NOMO-1 treated with DMSO at 0.1 percent for 48 hours (cell line): ENCODE data around the gene MAMDC4.
A peak's percentile ranks its signal among the peaks of the same experiment; 100 is the strongest.

Experiments
- DNase-seq: peaks from one replicate; lab custom pipeline; 2025; ENCODE audit not compliant: unreplicated experiment; lab: John Stamatoyannopoulos, UW

MAMDC4 gene

GRCh38 chr9:136849038-136849959, 2.8 kb upstream of the MAMDC4 start, which contains the start of gene PHPT1:
PHPT1 (plus strand) TSS chr9:136849409; CDS start chr9:136849431, 22 bp downstream.
- DNase-seq: peak; percentile 100

- DNase-seq: no peak
These were observed 1.9 kb upstream of the MAMDC4 start for GRCh38 chr9:136849960-136850865.

- no peak for DNase-seq
These were observed 1.0 kb upstream of the MAMDC4 start for GRCh38 chr9:136850866-136851775.

- DNase-seq: no peak
These were observed 784 bp downstream of the MAMDC4 start for GRCh38 chr9:136852664-136853595.

GRCh38 chr9:136853596-136854112, 1.5 kb downstream of the MAMDC4 start:
- no peak for DNase-seq

- no peak for DNase-seq
These were observed 2.1 kb downstream of the MAMDC4 start for GRCh38 chr9:136854113-136854841.

- DNase-seq: no peak
These were observed 2.8 kb downstream of the MAMDC4 start for GRCh38 chr9:136854842-136855460.

- no peak for DNase-seq
These were observed 3.4 kb downstream of the MAMDC4 start for GRCh38 chr9:136855461-136856078.

GRCh38 chr9:136856079-136856476, 3.9 kb downstream of the MAMDC4 start:
- no peak for DNase-seq

- DNase-seq: no peak
These were observed 4.5 kb downstream of the MAMDC4 start for GRCh38 chr9:136856541-136857141.

- no peak for DNase-seq
These were observed 5.0 kb downstream of the MAMDC4 start for GRCh38 chr9:136857166-136857565.

- no peak for DNase-seq
These were observed 5.7 kb downstream of the MAMDC4 start for GRCh38 chr9:136857581-136858412.

- no peak for DNase-seq
These were observed 6.3 kb downstream of the MAMDC4 start for GRCh38 chr9:136858452-136858843.

- DNase-seq: no peak
These were observed 7.0 kb downstream of the MAMDC4 start for GRCh38 chr9:136858844-136859757.

- DNase-seq: no peak
These were observed 8.4 kb downstream of the MAMDC4 start for GRCh38 chr9:136860529-136860928.
